ENCODE data around the gene C1orf122. TPM values are rescaled to one million over a fixed set of nuclear protein-coding genes. Genes with fewer than 3 reads are reported as not detected.
A peak's percentile ranks its signal among the peaks of the same experiment; 100 is the strongest.

The C1orf122 gene
- total and polyA plus RNA-seq, 4 donors, result 4.5 to 45.1 (median 18.2) TPM

DNA sequence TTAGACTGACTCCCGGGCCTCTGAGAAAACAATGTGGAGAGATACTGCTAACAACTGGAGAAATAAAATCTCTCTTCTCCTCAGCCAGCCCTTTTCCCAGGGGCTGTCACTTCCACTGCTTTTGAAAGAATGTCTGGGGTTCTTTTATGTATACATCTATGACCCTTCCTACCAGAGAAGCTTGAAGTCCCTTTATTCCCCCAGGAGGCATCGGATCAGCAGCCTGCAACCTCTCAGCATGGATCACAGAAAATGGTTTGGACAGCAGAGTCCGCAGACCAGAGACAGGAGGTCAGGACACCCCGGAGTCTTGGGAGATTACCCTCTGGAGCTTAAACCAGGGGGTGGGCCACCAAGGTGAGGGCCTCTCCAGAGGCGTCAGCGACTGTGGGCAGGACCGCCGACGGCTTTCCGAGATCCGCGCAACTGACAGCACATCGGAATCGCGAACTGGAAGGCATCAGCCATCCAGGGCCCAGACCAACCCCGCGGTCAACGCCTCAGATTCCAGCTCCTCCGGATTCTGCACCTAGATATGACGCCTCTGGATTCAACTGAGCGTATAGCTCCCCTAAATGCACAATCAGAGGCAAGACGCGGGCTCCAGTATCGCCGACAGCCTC is 43.7 kb upstream of the C1orf122 start:
- DNase-seq (ENCODE audit: low spot score), result no peak
- no peak overlapping the region for H3K9ac ChIP-seq (ENCODE audit: low read depth in 1 of 2, low read length in 2 of 2)
- no peaks in the 10 kb centered on the region for H3K36me3 ChIP-seq (ENCODE audit: control insufficient read depth in 4 of 4, insufficient read depth in 3 of 4, low read depth in 1 of 4, low read length in 3 of 4)
- peaks cover 0 to 3% (median 0%) of the 10 kb centered on the region in 4 donors for H3K4me1 ChIP-seq (ENCODE audit: control insufficient read depth in 4 of 4, insufficient read depth in 4 of 4, low read length in 3 of 4)
- peaks cover 0 to 25% (median 9%) of the 10 kb centered on the region in 4 donors for H3K27me3 ChIP-seq (ENCODE audit: control insufficient read depth in 4 of 4, insufficient read depth in 4 of 4, low read length in 3 of 4)
- no peak overlapping the region for H3K4me3 ChIP-seq (ENCODE audit: low read depth in 1 of 3, low read length in 3 of 3)
- 19% methylated on average over 25 of the region's 25 CpGs for WGBS
- H3K27ac ChIP-seq (ENCODE audit: low read depth in 1 of 2, low read length in 2 of 2), result no peak overlapping the region
- TF ChIP-seq TAF1 (conservative IDR thresholded peaks at IDR 0.05) (no peak), HNF4G (IDR thresholded peaks at IDR 0.05) (no peak), JUND (IDR thresholded peaks at IDR 0.05) (no peak)
- TF ChIP-seq, protein P1, sequence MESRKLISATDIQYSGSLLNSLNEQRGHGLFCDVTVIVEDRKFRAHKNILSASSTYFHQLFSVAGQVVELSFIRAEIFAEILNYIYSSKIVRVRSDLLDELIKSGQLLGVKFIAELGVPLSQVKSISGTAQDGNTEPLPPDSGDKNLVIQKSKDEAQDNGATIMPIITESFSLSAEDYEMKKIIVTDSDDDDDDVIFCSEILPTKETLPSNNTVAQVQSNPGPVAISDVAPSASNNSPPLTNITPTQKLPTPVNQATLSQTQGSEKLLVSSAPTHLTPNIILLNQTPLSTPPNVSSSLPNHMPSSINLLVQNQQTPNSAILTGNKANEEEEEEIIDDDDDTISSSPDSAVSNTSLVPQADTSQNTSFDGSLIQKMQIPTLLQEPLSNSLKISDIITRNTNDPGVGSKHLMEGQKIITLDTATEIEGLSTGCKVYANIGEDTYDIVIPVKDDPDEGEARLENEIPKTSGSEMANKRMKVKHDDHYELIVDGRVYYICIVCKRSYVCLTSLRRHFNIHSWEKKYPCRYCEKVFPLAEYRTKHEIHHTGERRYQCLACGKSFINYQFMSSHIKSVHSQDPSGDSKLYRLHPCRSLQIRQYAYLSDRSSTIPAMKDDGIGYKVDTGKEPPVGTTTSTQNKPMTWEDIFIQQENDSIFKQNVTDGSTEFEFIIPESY (IDR thresholded peaks at IDR 0.05), result no peak
- peaks cover 0 to 3% (median 0%) of the 10 kb centered on the region in 4 donors for H3K9me3 ChIP-seq (ENCODE audit: control insufficient read depth in 4 of 4, low read length in 3 of 4)

DNA sequence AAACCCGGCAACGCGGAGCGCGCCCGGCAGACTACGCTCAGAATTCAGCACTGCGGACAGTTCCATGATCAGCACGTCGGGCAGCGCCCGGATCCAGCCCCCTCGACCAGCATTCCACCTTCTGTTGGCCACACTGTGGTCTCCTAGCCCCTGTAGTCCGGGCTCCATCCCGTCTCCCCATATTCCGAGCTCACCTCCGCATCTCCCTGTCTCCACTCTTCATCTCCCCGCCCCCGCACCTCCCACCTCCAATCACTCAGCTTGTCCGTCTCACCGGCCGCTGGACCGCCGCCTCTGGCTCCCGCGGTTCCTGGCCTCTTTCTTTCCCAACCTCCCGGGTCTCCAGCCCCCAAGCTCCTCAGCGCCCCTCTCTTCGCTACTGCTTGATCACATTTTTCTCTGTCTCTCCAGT is 43.2 kb upstream of the C1orf122 start:
- no peak overlapping the region for H3K4me3 ChIP-seq (ENCODE audit: low read depth in 1 of 3, low read length in 3 of 3)
- no peak overlapping the region for H3K27ac ChIP-seq (ENCODE audit: low read depth in 1 of 2, low read length in 2 of 2)
- H3K9me3 ChIP-seq (ENCODE audit: control insufficient read depth in 4 of 4, low read length in 3 of 4), result peaks cover 0 to 3% (median 0%) of the 10 kb centered on the region in 4 donors
- TF ChIP-seq, protein P1 (IDR thresholded peaks at IDR 0.05), result no peak
- TF ChIP-seq, protein P2, sequence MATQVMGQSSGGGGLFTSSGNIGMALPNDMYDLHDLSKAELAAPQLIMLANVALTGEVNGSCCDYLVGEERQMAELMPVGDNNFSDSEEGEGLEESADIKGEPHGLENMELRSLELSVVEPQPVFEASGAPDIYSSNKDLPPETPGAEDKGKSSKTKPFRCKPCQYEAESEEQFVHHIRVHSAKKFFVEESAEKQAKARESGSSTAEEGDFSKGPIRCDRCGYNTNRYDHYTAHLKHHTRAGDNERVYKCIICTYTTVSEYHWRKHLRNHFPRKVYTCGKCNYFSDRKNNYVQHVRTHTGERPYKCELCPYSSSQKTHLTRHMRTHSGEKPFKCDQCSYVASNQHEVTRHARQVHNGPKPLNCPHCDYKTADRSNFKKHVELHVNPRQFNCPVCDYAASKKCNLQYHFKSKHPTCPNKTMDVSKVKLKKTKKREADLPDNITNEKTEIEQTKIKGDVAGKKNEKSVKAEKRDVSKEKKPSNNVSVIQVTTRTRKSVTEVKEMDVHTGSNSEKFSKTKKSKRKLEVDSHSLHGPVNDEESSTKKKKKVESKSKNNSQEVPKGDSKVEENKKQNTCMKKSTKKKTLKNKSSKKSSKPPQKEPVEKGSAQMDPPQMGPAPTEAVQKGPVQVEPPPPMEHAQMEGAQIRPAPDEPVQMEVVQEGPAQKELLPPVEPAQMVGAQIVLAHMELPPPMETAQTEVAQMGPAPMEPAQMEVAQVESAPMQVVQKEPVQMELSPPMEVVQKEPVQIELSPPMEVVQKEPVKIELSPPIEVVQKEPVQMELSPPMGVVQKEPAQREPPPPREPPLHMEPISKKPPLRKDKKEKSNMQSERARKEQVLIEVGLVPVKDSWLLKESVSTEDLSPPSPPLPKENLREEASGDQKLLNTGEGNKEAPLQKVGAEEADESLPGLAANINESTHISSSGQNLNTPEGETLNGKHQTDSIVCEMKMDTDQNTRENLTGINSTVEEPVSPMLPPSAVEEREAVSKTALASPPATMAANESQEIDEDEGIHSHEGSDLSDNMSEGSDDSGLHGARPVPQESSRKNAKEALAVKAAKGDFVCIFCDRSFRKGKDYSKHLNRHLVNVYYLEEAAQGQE (IDR thresholded peaks at IDR 0.05), result peak; percentile 99
- H3K4me1 ChIP-seq (ENCODE audit: control insufficient read depth in 4 of 4, insufficient read depth in 4 of 4, low read length in 3 of 4), result peaks cover 0 to 3% (median 0%) of the 10 kb centered on the region in 4 donors
- H3K27me3 ChIP-seq (ENCODE audit: control insufficient read depth in 4 of 4, insufficient read depth in 4 of 4, low read length in 3 of 4), result peaks cover 0 to 25% (median 9%) of the 10 kb centered on the region in 4 donors
- no peak overlapping the region for H3K9ac ChIP-seq (ENCODE audit: low read depth in 1 of 2, low read length in 2 of 2)
- peak; percentile 59 for DNase-seq (ENCODE audit: low spot score)
- WGBS, result 11% methylated on average over 29 of the region's 29 CpGs
- H3K36me3 ChIP-seq (ENCODE audit: control insufficient read depth in 4 of 4, insufficient read depth in 3 of 4, low read depth in 1 of 4, low read length in 3 of 4), result no peaks in the 10 kb centered on the region

DNA sequence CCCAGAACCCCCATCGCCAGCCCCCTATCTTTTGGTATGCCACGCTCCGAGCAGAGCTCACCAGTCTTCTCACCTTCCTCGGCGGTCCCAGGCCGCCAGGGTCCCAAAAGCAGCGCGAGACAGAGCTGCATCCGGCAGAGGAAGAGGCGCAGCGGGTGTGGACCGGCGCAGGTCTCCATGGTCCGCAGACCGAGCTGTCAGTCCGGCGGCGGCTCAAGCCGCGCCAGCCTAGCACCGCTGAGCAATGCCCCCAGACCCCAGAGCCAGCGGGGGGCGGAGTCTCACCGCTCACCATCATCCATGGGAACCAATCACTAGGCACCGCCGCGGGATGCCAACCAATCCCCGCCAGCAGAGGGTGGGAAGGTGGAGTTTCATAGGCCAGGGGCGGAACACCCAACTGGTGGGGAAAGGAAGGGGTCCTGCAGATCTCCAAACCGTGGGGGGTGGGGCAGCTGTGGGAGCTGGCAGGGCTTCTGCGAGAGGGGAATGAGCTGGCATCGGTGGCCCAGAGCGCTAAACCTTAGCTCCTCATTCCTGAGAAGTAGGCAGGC is 42.6 kb upstream of the C1orf122 start, which contains the start of gene EPHA10:
Gene EPHA10, minus strand, starts transcription at position 233 of the 554 bp plus-strand sequence. Its CDS starts 54 bp downstream, at position 179.
- WGBS, result 6% methylated on average over 33 of the region's 33 CpGs
- TF ChIP-seq, protein P3, sequence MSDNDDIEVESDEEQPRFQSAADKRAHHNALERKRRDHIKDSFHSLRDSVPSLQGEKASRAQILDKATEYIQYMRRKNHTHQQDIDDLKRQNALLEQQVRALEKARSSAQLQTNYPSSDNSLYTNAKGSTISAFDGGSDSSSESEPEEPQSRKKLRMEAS (IDR thresholded peaks at IDR 0.05), result no peak
- TF ChIP-seq, protein P4, sequence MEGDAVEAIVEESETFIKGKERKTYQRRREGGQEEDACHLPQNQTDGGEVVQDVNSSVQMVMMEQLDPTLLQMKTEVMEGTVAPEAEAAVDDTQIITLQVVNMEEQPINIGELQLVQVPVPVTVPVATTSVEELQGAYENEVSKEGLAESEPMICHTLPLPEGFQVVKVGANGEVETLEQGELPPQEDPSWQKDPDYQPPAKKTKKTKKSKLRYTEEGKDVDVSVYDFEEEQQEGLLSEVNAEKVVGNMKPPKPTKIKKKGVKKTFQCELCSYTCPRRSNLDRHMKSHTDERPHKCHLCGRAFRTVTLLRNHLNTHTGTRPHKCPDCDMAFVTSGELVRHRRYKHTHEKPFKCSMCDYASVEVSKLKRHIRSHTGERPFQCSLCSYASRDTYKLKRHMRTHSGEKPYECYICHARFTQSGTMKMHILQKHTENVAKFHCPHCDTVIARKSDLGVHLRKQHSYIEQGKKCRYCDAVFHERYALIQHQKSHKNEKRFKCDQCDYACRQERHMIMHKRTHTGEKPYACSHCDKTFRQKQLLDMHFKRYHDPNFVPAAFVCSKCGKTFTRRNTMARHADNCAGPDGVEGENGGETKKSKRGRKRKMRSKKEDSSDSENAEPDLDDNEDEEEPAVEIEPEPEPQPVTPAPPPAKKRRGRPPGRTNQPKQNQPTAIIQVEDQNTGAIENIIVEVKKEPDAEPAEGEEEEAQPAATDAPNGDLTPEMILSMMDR (IDR thresholded peaks at IDR 0.05; ENCODE audit: low read depth, low read length, missing input control), result no peak
- TF ChIP-seq TAF1 (conservative IDR thresholded peaks at IDR 0.05) (no peak), NR2F2 (IDR thresholded peaks at IDR 0.05) (no peak)
- TF ChIP-seq, protein P1 (IDR thresholded peaks at IDR 0.05), result no peak

More for the DNA sequence above, 42.6 kb upstream of the C1orf122 start, which contains the start of gene EPHA10:
- no peak within 1 kb of the TSS for H3K27ac ChIP-seq (ENCODE audit: low read depth in 1 of 2, low read length in 2 of 2)
- H3K27me3 ChIP-seq (ENCODE audit: control insufficient read depth in 4 of 4, insufficient read depth in 4 of 4, low read length in 3 of 4), result peaks cover 0 to 25% (median 9%) of the 10 kb centered on the region in 4 donors
- no peak within 1 kb of the TSS for H3K4me3 ChIP-seq (ENCODE audit: low read depth in 1 of 3, low read length in 3 of 3)
- H3K9me3 ChIP-seq (ENCODE audit: control insufficient read depth in 4 of 4, low read length in 3 of 4), result peaks cover 0 to 3% (median 0%) of the 10 kb centered on the region in 4 donors
- DNase-seq (ENCODE audit: low spot score), result no peak
- peaks cover 0 to 3% (median 0%) of the 10 kb centered on the region in 4 donors for H3K4me1 ChIP-seq (ENCODE audit: control insufficient read depth in 4 of 4, insufficient read depth in 4 of 4, low read length in 3 of 4)
- no peak within 1 kb of the TSS for H3K9ac ChIP-seq (ENCODE audit: low read depth in 1 of 2, low read length in 2 of 2)
- no peaks in the 10 kb centered on the region for H3K36me3 ChIP-seq (ENCODE audit: control insufficient read depth in 4 of 4, insufficient read depth in 3 of 4, low read depth in 1 of 4, low read length in 3 of 4)
